Measurements from ENCODE around the gene NEK7.

The NEK7 gene

DNA sequence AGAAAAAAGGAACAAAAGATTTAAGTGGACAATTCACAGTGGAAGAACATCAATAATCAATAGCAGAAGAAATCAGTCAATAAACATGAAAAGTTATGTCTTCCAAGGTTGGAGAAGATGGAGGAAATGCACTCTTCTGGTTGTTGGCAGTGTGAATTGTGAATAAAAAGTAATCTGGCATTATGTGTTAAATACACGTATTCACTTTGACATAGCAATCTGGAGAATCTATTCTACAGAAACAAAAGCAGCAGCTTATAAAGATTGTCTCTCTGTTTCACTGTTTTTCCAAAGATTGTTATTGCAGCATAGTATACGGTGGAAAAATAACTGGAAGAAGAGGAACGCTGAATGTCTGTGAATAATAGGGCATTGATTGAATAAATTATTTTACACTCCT lies 169.4 kb downstream of the NEK7 start:
- WGBS, result 92% methylated on average over 3 of the region's 3 CpGs
- Histone ChIP-seq H3K36me3 (ENCODE audit: insufficient read depth, low read length) (no peaks in the 10 kb centered on the region), H3K4me3 (ENCODE audit: low read length) (no peak overlapping the region), H3K4me1 (ENCODE audit: insufficient read depth, low read length) (no peaks in the 10 kb centered on the region), H3K9ac (ENCODE audit: low read depth, low read length) (no peak overlapping the region), H3K27ac (ENCODE audit: low read depth, low read length) (no peak overlapping the region), H3K9me3 (ENCODE audit: insufficient read depth, low read depth, low read length) (no peaks in the 10 kb centered on the region), H3K27me3 (ENCODE audit: insufficient read depth, low read length) (no peaks in the 10 kb centered on the region)

DNA sequence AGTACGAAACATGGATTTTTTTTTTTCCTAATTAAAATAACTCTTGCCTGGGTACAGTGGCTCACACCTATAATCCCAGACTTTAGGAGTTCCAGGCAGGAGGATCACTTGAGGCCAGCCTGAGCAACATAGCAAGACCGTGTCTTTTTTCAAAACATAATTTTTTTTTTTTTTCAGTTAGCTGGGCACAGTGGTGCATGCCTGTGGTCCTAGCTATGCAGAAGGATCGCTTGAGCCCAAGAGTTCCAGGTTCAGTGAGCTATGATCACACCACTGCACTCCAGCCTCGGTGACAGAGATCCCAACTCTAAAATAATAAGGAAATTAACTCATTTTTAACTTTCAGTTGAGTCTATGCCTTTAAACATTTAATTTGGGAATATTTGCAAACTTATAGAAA lies 170.1 kb downstream of the NEK7 start:
- H3K27ac ChIP-seq (ENCODE audit: low read depth, low read length), result no peak overlapping the region
- no peaks in the 10 kb centered on the region for H3K36me3 ChIP-seq (ENCODE audit: insufficient read depth, low read length)
- no peak overlapping the region for H3K4me3 ChIP-seq (ENCODE audit: low read length)
- WGBS, result 94% methylated on average over 3 of the region's 4 CpGs
- H3K9ac ChIP-seq (ENCODE audit: low read depth, low read length), result no peak overlapping the region
- H3K4me1 ChIP-seq (ENCODE audit: insufficient read depth, low read length), result no peaks in the 10 kb centered on the region
- no peaks in the 10 kb centered on the region for H3K27me3 ChIP-seq (ENCODE audit: insufficient read depth, low read length)
- no peaks in the 10 kb centered on the region for H3K9me3 ChIP-seq (ENCODE audit: insufficient read depth, low read depth, low read length)

DNA sequence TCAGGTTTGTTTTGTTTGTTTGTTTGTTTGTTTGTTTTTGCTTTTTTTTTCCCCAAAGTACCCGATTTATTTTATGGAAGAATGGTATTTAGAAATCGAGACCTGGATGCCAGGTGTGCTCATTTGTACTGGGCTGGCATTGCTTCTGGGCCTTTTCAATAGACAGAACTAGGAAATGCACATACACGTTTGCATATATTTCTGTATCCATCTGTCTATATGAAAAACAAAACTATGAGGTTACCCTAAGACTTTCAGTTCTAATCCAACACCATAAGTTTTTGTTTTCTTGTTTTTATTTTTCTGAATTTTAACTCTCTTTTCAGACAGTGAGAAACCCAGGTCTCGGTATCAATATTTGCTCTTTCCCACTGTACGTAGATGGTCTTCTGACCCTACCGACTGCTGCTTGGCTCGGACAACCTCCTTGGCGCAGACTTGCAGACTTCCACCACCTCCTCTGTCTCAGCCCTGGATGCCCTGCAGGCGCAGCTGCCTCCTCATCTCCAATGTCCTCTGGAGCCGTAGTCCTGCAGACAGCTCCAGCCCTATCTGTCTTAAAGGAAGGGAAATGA lies 171.7 kb downstream of the NEK7 start:
- H3K27ac ChIP-seq (ENCODE audit: low read depth, low read length), result no peak overlapping the region
- WGBS, result 96% methylated on average over 10 of the region's 10 CpGs

DNA sequence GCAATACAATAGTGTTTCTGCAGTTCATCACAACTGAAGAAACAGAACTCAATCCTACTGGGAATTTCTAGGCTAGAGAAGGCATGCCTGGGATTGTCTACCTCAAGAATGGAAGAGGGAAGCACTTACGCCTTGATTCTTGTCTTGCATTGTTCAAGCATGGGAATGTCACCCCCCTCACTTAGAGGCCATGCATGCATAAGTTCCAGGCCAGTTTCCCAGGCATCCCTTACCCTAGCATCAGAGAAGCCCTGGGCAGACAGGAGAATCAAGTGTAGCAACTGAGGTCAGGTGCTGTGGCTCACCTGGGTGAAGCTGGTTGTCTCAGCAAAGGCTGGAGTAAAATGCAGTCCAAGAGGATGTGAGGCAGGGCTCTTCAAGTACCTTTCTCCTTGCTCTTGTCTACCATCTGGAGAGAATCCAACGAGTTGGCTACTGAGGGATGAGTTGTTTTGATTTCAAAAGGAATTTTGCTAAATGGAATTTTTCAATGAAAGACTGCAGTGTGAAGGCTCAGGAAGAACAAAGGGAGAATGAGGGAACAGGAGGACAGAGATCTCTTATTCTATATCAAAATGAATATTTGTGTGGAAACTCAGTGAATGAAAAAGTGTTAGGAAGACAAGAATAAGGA lies 174.3 kb downstream of the NEK7 start:
- 88% methylated on average over 2 of the region's 2 CpGs for WGBS
- H3K27me3 ChIP-seq (ENCODE audit: insufficient read depth, low read length), result no peaks in the 10 kb centered on the region
- H3K27ac ChIP-seq (ENCODE audit: low read depth, low read length), result no peak overlapping the region
- H3K4me1 ChIP-seq (ENCODE audit: insufficient read depth, low read length), result no peaks in the 10 kb centered on the region
- H3K36me3 ChIP-seq (ENCODE audit: insufficient read depth, low read length), result no peaks in the 10 kb centered on the region
- H3K9me3 ChIP-seq (ENCODE audit: insufficient read depth, low read depth, low read length), result no peaks in the 10 kb centered on the region
- H3K9ac ChIP-seq (ENCODE audit: low read depth, low read length), result no peak overlapping the region
- no peak overlapping the region for H3K4me3 ChIP-seq (ENCODE audit: low read length)

More for the DNA sequence above, 171.7 kb downstream of the NEK7 start:
- no peaks in the 10 kb centered on the region for H3K9me3 ChIP-seq (ENCODE audit: insufficient read depth, low read depth, low read length)
- no peak overlapping the region for H3K4me3 ChIP-seq (ENCODE audit: low read length)
- no peaks in the 10 kb centered on the region for H3K4me1 ChIP-seq (ENCODE audit: insufficient read depth, low read length)
- no peak overlapping the region for H3K9ac ChIP-seq (ENCODE audit: low read depth, low read length)
- no peaks in the 10 kb centered on the region for H3K27me3 ChIP-seq (ENCODE audit: insufficient read depth, low read length)
- H3K36me3 ChIP-seq (ENCODE audit: insufficient read depth, low read length), result no peaks in the 10 kb centered on the region

DNA sequence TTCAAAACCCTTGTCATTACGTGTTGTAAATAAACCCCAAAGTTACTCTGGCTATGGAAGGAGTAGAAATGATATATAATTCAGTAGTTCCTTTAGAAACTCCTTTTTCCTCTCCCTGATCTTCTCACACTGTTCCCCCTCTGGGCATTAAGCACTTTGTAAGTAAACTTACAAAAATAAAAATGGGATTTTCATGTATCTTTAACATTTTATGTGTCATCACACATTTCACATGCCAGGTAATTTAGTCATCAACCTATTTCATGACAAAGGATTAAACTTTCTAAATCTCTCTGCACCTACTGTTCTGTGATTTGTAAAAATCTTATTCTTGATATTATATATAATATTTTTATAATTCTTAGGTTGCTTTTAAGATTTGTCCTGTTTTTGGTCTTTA lies 176.9 kb downstream of the NEK7 start:
- Histone ChIP-seq H3K27me3 (ENCODE audit: insufficient read depth, low read length) (no peaks in the 10 kb centered on the region), H3K4me1 (ENCODE audit: insufficient read depth, low read length) (no peaks in the 10 kb centered on the region), H3K4me3 (ENCODE audit: low read length) (no peak overlapping the region), H3K36me3 (ENCODE audit: insufficient read depth, low read length) (no peaks in the 10 kb centered on the region), H3K27ac (ENCODE audit: low read depth, low read length) (no peak overlapping the region), H3K9me3 (ENCODE audit: insufficient read depth, low read depth, low read length) (no peaks in the 10 kb centered on the region), H3K9ac (ENCODE audit: low read depth, low read length) (no peak overlapping the region)
- WGBS, result no CpG with 5 or more reads among the region's 1 CpG

DNA sequence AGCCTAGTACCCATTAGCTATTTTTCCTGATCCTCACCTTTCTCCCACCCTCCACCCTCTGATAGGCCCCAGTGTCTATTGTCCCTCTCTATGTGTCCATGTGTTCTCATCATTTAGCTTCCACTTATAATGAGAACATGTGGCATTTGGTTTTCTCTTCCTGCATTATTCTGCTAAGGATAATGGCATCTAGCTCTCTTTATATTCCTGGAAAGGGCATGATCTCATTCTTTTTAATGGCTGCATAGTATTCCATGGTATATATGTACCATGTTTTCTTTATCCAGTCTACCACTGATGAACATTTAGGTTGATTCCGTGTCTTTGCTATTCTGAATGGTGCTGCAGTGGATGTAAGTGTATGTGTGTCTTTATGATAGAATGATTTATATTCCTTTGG lies 178.9 kb downstream of the NEK7 start:
- H3K27me3 ChIP-seq (ENCODE audit: insufficient read depth, low read length), result no peaks in the 10 kb centered on the region
- no peaks in the 10 kb centered on the region for H3K9me3 ChIP-seq (ENCODE audit: insufficient read depth, low read depth, low read length)
- 100% methylated on average over 1 of the region's 1 CpG for WGBS
- H3K27ac ChIP-seq (ENCODE audit: low read depth, low read length), result no peak overlapping the region
- H3K4me3 ChIP-seq (ENCODE audit: low read length), result no peak overlapping the region
- no peaks in the 10 kb centered on the region for H3K36me3 ChIP-seq (ENCODE audit: insufficient read depth, low read length)
- no peak overlapping the region for H3K9ac ChIP-seq (ENCODE audit: low read depth, low read length)
- H3K4me1 ChIP-seq (ENCODE audit: insufficient read depth, low read length), result no peaks in the 10 kb centered on the region

DNA sequence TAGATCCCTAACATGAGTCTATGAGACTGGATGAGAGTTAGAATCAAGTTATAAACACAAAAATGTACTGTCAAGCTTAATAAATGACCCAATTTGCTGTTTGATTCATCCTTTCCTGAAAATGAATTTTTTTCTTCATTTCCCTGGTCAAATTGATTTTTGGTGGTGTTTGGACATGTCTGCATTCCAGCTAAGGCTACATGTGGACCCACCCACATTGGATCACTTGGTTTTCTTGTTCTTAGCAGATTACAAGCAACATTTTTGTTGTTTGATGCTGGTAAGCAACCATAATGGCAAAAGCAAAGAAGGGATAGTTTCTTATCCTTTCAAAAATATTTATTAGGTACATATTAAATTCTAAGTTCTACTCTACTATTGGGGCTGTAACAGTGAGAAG lies 181.1 kb downstream of the NEK7 start:
- H3K27me3 ChIP-seq (ENCODE audit: insufficient read depth, low read length), result no peaks in the 10 kb centered on the region
- no peak overlapping the region for H3K9ac ChIP-seq (ENCODE audit: low read depth, low read length)
- H3K27ac ChIP-seq (ENCODE audit: low read depth, low read length), result no peak overlapping the region
- H3K4me3 ChIP-seq (ENCODE audit: low read length), result no peak overlapping the region
- H3K4me1 ChIP-seq (ENCODE audit: insufficient read depth, low read length), result no peaks in the 10 kb centered on the region
- no peaks in the 10 kb centered on the region for H3K36me3 ChIP-seq (ENCODE audit: insufficient read depth, low read length)
- H3K9me3 ChIP-seq (ENCODE audit: insufficient read depth, low read depth, low read length), result no peaks in the 10 kb centered on the region

DNA sequence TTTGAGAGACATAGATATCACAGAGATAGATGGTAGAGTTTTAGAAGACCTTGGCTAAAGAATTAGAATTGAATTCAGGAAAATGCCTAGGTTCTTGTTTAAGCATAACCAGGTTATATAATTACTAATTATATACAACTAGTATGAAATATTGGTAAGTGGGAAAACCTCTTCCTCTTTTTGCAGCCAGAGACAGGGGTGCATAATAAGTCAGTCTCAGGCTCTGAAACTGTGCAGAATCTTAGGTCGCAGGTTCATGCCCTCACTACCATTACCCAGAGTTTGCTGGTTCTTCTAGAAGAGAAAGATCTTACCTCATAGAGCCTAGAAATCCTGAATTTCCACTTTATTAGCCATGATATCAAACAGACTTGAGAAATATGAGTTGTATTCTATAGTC lies 183.3 kb downstream of the NEK7 start:
- H3K27me3 ChIP-seq (ENCODE audit: insufficient read depth, low read length), result no peaks in the 10 kb centered on the region

DNA sequence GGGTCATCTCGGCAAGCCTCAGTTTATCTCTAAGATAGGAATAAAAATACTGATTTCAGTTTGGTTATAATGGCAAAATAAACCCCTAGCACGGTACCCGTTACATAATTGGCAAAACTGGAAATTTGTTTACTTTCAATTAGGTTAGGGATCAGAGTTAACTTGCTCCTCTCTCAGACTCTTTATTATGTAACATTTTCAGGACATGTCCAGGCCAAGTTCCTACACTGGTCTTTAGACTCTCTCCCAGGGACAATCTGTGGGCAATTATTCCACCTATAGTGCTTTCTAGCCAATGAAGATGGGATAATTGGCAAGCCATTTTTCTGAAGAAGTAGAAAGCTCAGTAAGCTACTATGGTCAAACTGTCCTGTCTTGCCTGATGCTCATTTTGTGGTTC lies 189.4 kb downstream of the NEK7 start:
- WGBS, result 94% methylated on average over 3 of the region's 3 CpGs
- Histone ChIP-seq H3K4me3 (ENCODE audit: low read length) (no peak overlapping the region), H3K27ac (ENCODE audit: low read depth, low read length) (no peak overlapping the region), H3K9ac (ENCODE audit: low read depth, low read length) (no peak overlapping the region), H3K4me1 (ENCODE audit: insufficient read depth, low read length) (no peaks in the 10 kb centered on the region), H3K27me3 (ENCODE audit: insufficient read depth, low read length) (no peaks in the 10 kb centered on the region), H3K9me3 (ENCODE audit: insufficient read depth, low read depth, low read length) (no peaks in the 10 kb centered on the region), H3K36me3 (ENCODE audit: insufficient read depth, low read length) (no peaks in the 10 kb centered on the region)

More for the DNA sequence above, 183.3 kb downstream of the NEK7 start:
- H3K27ac ChIP-seq (ENCODE audit: low read depth, low read length), result no peak overlapping the region
- H3K4me3 ChIP-seq (ENCODE audit: low read length), result no peak overlapping the region
- H3K36me3 ChIP-seq (ENCODE audit: insufficient read depth, low read length), result no peaks in the 10 kb centered on the region
- no peaks in the 10 kb centered on the region for H3K4me1 ChIP-seq (ENCODE audit: insufficient read depth, low read length)
- no peaks in the 10 kb centered on the region for H3K9me3 ChIP-seq (ENCODE audit: insufficient read depth, low read depth, low read length)
- H3K9ac ChIP-seq (ENCODE audit: low read depth, low read length), result no peak overlapping the region
- 100% methylated on average over 1 of the region's 1 CpG for WGBS

DNA sequence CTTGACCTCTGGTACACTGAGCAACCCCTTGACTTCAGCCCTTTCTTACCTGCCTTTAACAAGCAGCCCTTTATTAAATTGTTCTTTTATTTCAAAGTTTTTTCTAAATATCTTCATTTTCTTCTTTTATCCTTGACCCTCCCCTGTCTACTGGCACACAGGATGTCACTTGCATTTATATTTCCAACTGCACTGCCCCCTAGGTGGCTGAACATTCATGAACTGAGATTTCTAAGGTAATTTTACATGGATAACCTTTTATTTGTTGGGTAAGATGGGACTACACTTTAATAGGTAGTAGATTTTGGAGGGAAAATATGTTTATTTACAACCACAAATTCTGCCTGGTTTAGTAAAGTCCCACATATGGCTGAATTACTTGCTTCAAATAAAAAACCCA lies 193.7 kb downstream of the NEK7 start:
- H3K27ac ChIP-seq (ENCODE audit: low read depth, low read length), result no peak overlapping the region

DNA sequence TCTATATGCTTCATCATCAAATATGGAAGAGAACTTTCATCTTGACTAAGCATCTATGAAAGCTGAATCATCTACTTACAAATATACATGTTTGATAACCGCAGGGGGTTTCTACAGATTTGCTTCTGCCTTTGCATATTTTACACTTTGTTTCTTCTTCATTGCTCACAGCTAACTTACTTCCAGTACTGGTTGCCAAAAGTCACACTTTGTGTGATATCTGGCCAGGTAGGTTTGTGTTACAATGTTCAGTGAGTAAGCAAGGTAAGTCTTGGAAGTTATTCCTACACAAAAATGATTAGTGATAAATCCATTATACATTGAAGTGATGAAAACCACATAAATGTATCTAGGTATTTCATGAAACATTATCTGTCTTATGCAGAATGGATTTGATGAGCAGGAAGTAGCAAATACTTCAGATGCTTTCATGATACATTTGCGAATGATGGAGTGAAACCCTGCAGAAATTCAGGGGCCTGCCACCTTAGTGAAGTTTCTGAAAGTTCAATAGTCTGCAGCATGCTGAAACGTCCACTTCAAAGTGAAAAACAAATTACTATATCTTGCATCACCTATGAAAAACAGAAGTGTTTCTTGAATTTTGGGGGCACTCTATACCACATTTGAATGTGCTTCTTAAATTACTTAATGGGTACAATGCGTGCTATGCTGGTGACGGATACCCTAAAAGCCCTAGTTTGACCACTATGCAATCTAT lies 196.3 kb downstream of the NEK7 start:
- H3K27me3 ChIP-seq (ENCODE audit: insufficient read depth, low read length), result no peaks in the 10 kb centered on the region
- 92% methylated on average over 5 of the region's 5 CpGs for WGBS

More for the DNA sequence above, 193.7 kb downstream of the NEK7 start:
- no peaks in the 10 kb centered on the region for H3K36me3 ChIP-seq (ENCODE audit: insufficient read depth, low read length)
- H3K27me3 ChIP-seq (ENCODE audit: insufficient read depth, low read length), result no peaks in the 10 kb centered on the region
- H3K9ac ChIP-seq (ENCODE audit: low read depth, low read length), result no peak overlapping the region
- no peaks in the 10 kb centered on the region for H3K4me1 ChIP-seq (ENCODE audit: insufficient read depth, low read length)
- H3K4me3 ChIP-seq (ENCODE audit: low read length), result no peak overlapping the region
- no peaks in the 10 kb centered on the region for H3K9me3 ChIP-seq (ENCODE audit: insufficient read depth, low read depth, low read length)

More for the DNA sequence above, 196.3 kb downstream of the NEK7 start:
- Histone ChIP-seq H3K4me3 (ENCODE audit: low read length) (no peak overlapping the region), H3K4me1 (ENCODE audit: insufficient read depth, low read length) (no peaks in the 10 kb centered on the region), H3K27ac (ENCODE audit: low read depth, low read length) (no peak overlapping the region), H3K9ac (ENCODE audit: low read depth, low read length) (no peak overlapping the region), H3K36me3 (ENCODE audit: insufficient read depth, low read length) (no peaks in the 10 kb centered on the region), H3K9me3 (ENCODE audit: insufficient read depth, low read depth, low read length) (no peaks in the 10 kb centered on the region)

Measured in HUES64 (cell line).